Pancreas (tissue), 10 donors: ENCODE results near the gene VWA8. TPM values are rescaled to one million over a fixed set of nuclear protein-coding genes. Genes with fewer than 3 reads are reported as not detected.

Experiments used
- ATAC-seq, 4 donors: fragments of 200-7000 bp; cut with Tn5 transposase; one replicate each; pipeline versions ENCODE4 v1.8.0 to v1.9.1; 2020; ENCODE audit warnings: mild to moderate bottlenecking in 4 of 4, moderate library complexity in 4 of 4
- DNase-seq, 6 donors: peaks; one replicate each; pipeline ENCODE4 v3.0.0-alpha.2; 2020
- FAIRE-seq: peaks from 2 replicates; lab custom pipeline; 2012; peaks lifted over from hg19 to GRCh38; lab: Jason Lieb, UNC
- H3K27ac ChIP-seq, 4 donors: fragments of 200-600 bp; sonication (generic); 1 replicate in 3 of 4; 2 replicates in 1 of 4; pipeline versions ENCODE4 v1.5.0 to v1.8.0; 2020
- H3K27me3 ChIP-seq, 4 donors: fragments of 200-600 bp; one replicate each; pipeline ENCODE4 v1.8.0; 2021
- H3K36me3 ChIP-seq, 3 donors: fragments of 200-600 bp; sonication (generic) in 1 of 3; one replicate each; pipeline versions ENCODE4 v1.5.0 to v1.8.0; 2020 to 2021
- H3K4me1 ChIP-seq, 3 donors: fragments of 200-600 bp; one replicate each; pipeline ENCODE4 v1.8.0; 2021
- H3K4me3 ChIP-seq, 4 donors: fragments of 200-600 bp; sonication (generic) in 2 of 4; one replicate each; pipeline versions ENCODE4 v1.5.0 to v1.8.0; 2020 to 2021
- H3K9me3 ChIP-seq, 4 donors: fragments of 200-600 bp; one replicate each; pipeline ENCODE4 v1.8.0; 2021
- WGBS, 2 donors: extraction: QIAGEN DNeasy Blood & Tissue Kit; methylation state at CpG; one replicate each; pipeline ENCODE4 v1.1.7; 2013; 5-methylcytosine and 5-hydroxymethylcytosine counted together
- intact Hi-C, 3 donors: fragments of 100-400 bp; cut with DNase I; formaldehyde crosslinking; loops; one replicate each; pipeline versions ENCODE4 v1.11.1 to v1.14.2; 2022
- polyA plus RNA-seq, 2 donors: library from polyadenylated mRNA; stranded (reverse); fragments of 200-250 nt; gene quantifications; one replicate each; pipeline ENCODE4 v1.2.3, GENCODE V29; 2013
- total RNA-seq, 6 donors: library from RNA; stranded (reverse); fragmentation: NEBNext Ultra II Directional in 4 of 6; extraction: Animal tissue kit (Norgen Biotek cat#: 25700) in 4 of 6; gene quantifications; one replicate each; pipeline versions ENCODE4 v1.2.1 to v1.2.4, GENCODE V29; 2021 to 2023
- TF ChIP-seq, protein P1 (sequence below), 4 donors: fragments of 200-600 bp; sonication (generic) in 3 of 4; IDR thresholded peaks; one replicate each; pipeline versions ENCODE4 v1.5.0 to v1.8.0; 2021; ENCODE audit warnings: antibody characterized with exemption in 4 of 4
- donor health status: healthy with polysubstance abuse.
- donor health status: DM: no; HTN: no; CAD: no; lungs with moderate emphysema.
- donor health status: DM: no; HTN: no; CAD: no.
- donor health status: control.
- donor health status: control.
- donor health status: Bipolar disorder and iron deficiency.
- donor health status: DM: yes; HTN: yes; CAD: no.
- donor health status: DM: no; HTN: no; CAD: no.
- donor health status: DM: no; HTN: no; CAD: no.
- donor health status: DM: yes; HTN: yes; CAD: no.

The VWA8 gene
- total and polyA plus RNA-seq, 8 donors, result 3.3 to 15.8 (median 9.2) TPM

DNA sequence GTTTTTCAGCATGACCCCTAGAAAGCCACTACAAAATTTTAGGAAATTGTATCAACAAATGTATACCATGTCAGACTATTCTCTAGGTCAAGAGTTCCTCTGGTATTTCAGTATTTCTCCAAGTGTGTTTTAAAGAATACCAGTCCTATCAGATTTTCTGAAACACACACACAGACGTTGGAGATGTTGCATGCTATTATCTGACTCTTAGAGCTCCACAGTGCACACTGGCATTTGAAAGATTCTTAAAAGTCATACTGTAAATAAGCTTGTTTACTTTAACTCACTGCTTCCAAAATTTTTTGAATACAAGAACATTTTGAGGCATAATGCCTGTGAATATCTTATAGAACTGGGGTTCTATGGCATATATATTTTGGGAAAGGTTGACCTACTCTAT lies 33.8 kb upstream of the VWA8 start:
- FAIRE-seq, result no peak
- no peaks in the 10 kb centered on the region for H3K4me1 ChIP-seq
- TF ChIP-seq, protein P1, sequence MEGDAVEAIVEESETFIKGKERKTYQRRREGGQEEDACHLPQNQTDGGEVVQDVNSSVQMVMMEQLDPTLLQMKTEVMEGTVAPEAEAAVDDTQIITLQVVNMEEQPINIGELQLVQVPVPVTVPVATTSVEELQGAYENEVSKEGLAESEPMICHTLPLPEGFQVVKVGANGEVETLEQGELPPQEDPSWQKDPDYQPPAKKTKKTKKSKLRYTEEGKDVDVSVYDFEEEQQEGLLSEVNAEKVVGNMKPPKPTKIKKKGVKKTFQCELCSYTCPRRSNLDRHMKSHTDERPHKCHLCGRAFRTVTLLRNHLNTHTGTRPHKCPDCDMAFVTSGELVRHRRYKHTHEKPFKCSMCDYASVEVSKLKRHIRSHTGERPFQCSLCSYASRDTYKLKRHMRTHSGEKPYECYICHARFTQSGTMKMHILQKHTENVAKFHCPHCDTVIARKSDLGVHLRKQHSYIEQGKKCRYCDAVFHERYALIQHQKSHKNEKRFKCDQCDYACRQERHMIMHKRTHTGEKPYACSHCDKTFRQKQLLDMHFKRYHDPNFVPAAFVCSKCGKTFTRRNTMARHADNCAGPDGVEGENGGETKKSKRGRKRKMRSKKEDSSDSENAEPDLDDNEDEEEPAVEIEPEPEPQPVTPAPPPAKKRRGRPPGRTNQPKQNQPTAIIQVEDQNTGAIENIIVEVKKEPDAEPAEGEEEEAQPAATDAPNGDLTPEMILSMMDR (IDR thresholded peaks at IDR 0.05), result no peak
- H3K9me3 ChIP-seq, result no peaks in the 10 kb centered on the region
- DNase-seq, result no peak
- intact Hi-C loops, result no loop called here
- no peak for ATAC-seq
- WGBS, 2 donors, result 60 to 69% methylated on average over 1 of the region's 1 CpG
- H3K27ac ChIP-seq, result no peak overlapping the region
- H3K4me3 ChIP-seq, result no peak overlapping the region
- no peaks in the 10 kb centered on the region for H3K36me3 ChIP-seq
- no peaks in the 10 kb centered on the region for H3K27me3 ChIP-seq

DNA sequence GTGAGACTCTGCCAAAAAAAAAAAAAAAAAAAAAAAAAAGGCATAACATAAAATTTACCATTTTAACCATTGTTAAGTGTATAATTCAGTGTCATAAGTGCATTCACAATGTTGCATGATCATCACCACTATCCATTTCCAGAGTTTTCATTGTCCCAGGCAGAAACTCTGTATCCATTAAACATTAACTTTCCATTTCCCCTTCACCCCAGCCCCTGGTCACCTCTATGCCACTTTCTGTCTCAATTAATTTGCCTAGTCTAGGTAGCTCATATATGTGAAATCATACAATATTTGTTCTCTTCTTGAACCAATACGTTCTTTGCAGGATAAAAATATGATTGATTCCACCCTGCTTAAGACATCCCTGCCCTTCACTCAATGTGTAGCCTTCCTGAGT lies 31.0 kb upstream of the VWA8 start:
- H3K27me3 ChIP-seq, result no peaks in the 10 kb centered on the region
- no peaks in the 10 kb centered on the region for H3K9me3 ChIP-seq
- H3K4me1 ChIP-seq, result peaks cover 0 to 3% (median 0%) of the 10 kb centered on the region in 3 donors
- H3K36me3 ChIP-seq, result no peaks in the 10 kb centered on the region
- no peak overlapping the region for H3K4me3 ChIP-seq
- DNase-seq (no peak), FAIRE-seq (no peak), ATAC-seq (no peak)
- intact Hi-C loops, result no loop called here
- TF ChIP-seq, protein P1 (IDR thresholded peaks at IDR 0.05), result no peak
- 24 to 30% methylated on average over 1 of the region's 1 CpG for WGBS, 2 donors
- no peak overlapping the region for H3K27ac ChIP-seq

DNA sequence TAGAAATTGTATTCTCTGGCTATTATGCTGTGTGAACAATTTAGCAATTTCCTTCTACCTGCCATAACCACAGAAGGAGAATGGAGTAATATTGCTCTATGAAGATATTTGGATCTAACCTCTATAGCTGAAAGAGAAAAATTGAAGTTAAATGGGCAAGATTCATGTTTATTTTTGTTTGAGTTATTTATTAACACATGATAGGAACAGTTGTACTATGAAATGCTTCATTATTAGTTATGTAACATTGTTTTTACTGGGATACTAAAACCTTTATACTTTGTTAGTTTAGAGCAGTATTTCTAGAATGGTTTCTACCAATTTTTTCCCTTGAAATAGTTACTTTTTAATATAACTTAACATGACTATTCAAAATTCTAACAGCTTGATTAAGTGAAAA lies 27.3 kb upstream of the VWA8 start:
- FAIRE-seq, result peak; percentile 9
- intact Hi-C loops, result no loop called here

DNA sequence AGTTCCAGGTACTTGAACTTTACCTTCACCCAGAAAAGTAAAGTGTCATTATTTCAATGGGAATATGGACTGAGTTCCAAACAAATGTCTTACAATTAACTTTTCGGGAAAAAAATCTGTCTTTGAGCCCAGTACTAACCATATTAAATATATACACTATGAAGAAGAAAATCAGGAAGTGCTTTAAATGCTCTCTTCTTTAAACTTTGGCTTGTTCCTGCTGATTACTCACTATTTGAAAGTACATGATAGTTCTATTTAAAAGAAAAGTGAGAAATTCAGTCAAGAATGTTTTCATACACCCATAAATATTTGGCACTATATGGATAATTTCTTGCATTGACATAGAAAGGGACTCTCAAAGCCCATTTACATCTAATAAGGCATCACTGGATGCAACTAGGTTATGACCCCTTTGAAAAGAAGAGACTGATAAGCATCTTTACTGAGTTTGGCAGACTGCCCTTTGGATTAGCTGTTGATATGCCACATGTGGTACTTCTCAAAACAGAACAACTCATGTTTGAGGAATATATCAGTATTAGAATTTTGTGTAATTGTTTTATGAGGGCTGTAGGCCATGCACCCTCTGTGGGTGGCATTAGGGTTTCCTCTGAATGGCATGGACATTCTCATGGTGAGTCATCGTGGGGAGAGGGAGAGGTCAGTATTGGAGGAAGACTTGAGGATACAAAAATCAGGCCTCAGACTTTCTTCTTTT lies 25.0 kb upstream of the VWA8 start:
- TF ChIP-seq, protein P1 (IDR thresholded peaks at IDR 0.05), result no peak
- H3K36me3 ChIP-seq, result no peaks in the 10 kb centered on the region
- no peak for FAIRE-seq
- H3K4me1 ChIP-seq, result peaks cover 0 to 3% (median 0%) of the 10 kb centered on the region in 3 donors
- DNase-seq, result no peak
- ATAC-seq, result no peak
- intact Hi-C loops, result no loop called here
- H3K4me3 ChIP-seq, result no peak overlapping the region
- H3K9me3 ChIP-seq, result no peaks in the 10 kb centered on the region
- WGBS, 2 donors, result 79 to 88% methylated on average over 2 of the region's 2 CpGs
- H3K27me3 ChIP-seq, result no peaks in the 10 kb centered on the region
- H3K27ac ChIP-seq, result no peak overlapping the region

More for the DNA sequence above, 27.3 kb upstream of the VWA8 start:
- Histone ChIP-seq H3K27me3 (no peaks in the 10 kb centered on the region), H3K36me3 (no peaks in the 10 kb centered on the region), H3K27ac (no peak overlapping the region), H3K4me1 (peaks cover 0 to 3% (median 0%) of the 10 kb centered on the region in 3 donors), H3K4me3 (no peak overlapping the region), H3K9me3 (no peaks in the 10 kb centered on the region)
- DNase-seq (no peak), ATAC-seq (no peak)
- TF ChIP-seq, protein P1 (IDR thresholded peaks at IDR 0.05), result no peak

DNA sequence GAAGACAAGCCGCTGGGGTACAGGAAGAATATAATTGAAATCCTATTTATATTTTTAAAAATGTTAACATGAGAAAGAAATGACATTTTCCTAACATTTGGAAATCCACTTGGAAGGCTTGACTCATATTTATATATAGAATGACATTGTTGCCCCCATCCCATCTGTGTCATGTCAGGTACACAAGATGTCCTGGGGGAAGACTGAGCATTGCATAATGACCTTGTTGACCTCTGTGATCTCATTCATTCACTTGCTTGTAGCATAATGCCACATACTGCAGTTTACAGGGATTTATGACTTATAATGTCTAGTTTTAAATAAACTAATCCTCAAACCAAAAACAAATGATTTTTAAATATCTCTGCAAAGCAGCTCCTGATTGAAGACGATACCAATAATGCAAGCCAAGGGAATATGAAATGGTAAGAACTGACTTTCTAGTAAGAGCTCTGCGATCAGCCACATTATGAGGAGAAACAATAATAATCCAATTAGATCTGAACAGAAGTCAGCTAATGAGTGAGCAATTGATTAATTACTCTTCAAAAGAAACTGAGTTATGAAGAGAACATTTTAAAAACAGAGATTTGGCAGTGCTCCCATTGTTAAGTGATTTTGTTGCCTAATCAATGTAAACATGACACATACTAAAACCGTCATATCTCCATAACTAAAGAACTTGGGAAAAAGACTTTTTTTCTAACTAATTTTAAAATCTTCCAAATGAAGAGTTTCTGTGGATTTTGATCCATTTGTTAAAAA lies 21.2 kb upstream of the VWA8 start:
- TF ChIP-seq, protein P1 (IDR thresholded peaks at IDR 0.05), result no peak
- Histone ChIP-seq H3K4me3 (no peak overlapping the region), H3K4me1 (no peaks in the 10 kb centered on the region), H3K27me3 (no peaks in the 10 kb centered on the region), H3K9me3 (no peaks in the 10 kb centered on the region), H3K36me3 (no peaks in the 10 kb centered on the region), H3K27ac (no peak overlapping the region)
- no peak for DNase-seq
- 68 to 74% methylated on average over 4 of the region's 4 CpGs for WGBS, 2 donors
- intact Hi-C loops, result no loop called here
- FAIRE-seq, result no peak
- ATAC-seq, result no peak
